Gastrocnemius medialis (tissue), 4 donors: Measurements from ENCODE around the gene CAPN8. TPM values are rescaled to one million over a fixed set of nuclear protein-coding genes. Genes with fewer than 3 reads are reported as not detected.

ENCODE experiments used
- ATAC-seq, 2 donors: fragments of 150-250 bp; one replicate each; pipeline ENCODE4 v1.9.1; 2016
- DNase-seq, 2 donors: peaks; one replicate each; pipeline ENCODE4 v3.0.0-alpha.2; 2019
- H3K27ac ChIP-seq, 4 donors: fragments of 200-600 bp; sonication (generic); 1 replicate in 1 of 4; 2 replicates in 3 of 4; pipeline ENCODE4 v1.5.1; 2016 to 2018; ENCODE audit warnings: mild to moderate bottlenecking in 2 of 4, moderate library complexity in 1 of 4
- H3K27me3 ChIP-seq, 3 donors: fragments of 200-600 bp; sonication (generic) in 2 of 3; 1 replicate in 1 of 3; 2 replicates in 2 of 3; pipeline versions ENCODE4 v1.5.1 to v1.6.0; 2016 to 2019; ENCODE audit warnings: mild to moderate bottlenecking in 1 of 3, moderate library complexity in 1 of 3
- H3K36me3 ChIP-seq, 2 donors: fragments of 200-600 bp; sonication (generic) in 1 of 2; one replicate each; pipeline ENCODE4 v1.5.1; 2017 to 2018
- H3K4me1 ChIP-seq, 2 donors: fragments of 200-600 bp; sonication (generic) in 1 of 2; one replicate each; pipeline ENCODE4 v1.5.1; 2016 to 2017; ENCODE audit warnings: mild to moderate bottlenecking in 2 of 2
- H3K4me3 ChIP-seq, 4 donors: fragments of 200-600 bp; sonication (generic) in 3 of 4; 1 replicate in 1 of 4; 2 replicates in 3 of 4; pipeline ENCODE4 v1.5.1; 2016 to 2019; ENCODE audit warnings: mild to moderate bottlenecking in 2 of 4
- H3K9me3 ChIP-seq, 3 donors: fragments of 200-600 bp; sonication (generic) in 2 of 3; 1 replicate in 1 of 3; 2 replicates in 2 of 3; pipeline ENCODE4 v1.5.1; 2016 to 2019
- CTCF ChIP-seq, 5 experiments: fragments of 450-650 bp in 3 of 5; fragments of 200-600 bp in 2 of 5; sonication (generic) in 2 of 5; IDR thresholded peaks in 4 of 5; conservative IDR thresholded peaks in 1 of 5; 1 replicate in 4 of 5; 2 replicates in 1 of 5; pipeline ENCODE4 v1.5.1; 2016 to 2019; ENCODE audit warnings: antibody characterized with exemption in 5 of 5, mild to moderate bottlenecking in 3 of 5, moderate library complexity in 3 of 5
- POLR2A ChIP-seq, 2 donors: fragments of 450-650 bp; IDR thresholded peaks; one replicate each; pipeline ENCODE4 v1.6.1; 2017; ENCODE audit warnings: antibody characterized with exemption in 2 of 2, mild to moderate bottlenecking in 2 of 2, moderate library complexity in 2 of 2
- in situ Hi-C, 4 donors: fragments of 200-750 bp; cut with MboI; loops; one replicate each; pipeline versions ENCODE4 v1.15.0 to v1.8.0; 2017; ENCODE audit warnings: low sequenced_read_pairs in 4 of 4
- intact Hi-C: fragments of 100-400 bp; cut with DNase I; formaldehyde crosslinking; loops from one replicate; pipeline ENCODE4 v1.15.1; 2023; ENCODE audit warnings: low total_unique reads
- total RNA-seq, 4 donors: library from RNA; depleted of rRNA; stranded (reverse); fragments of >200 nt; gene quantifications; one replicate each; pipeline versions ENCODE4 v1.1.0 to v1.2.3, GENCODE V29; 2016

CAPN8 gene
- total RNA-seq, 4 donors from 2014 or later = 0.46 to 0.85 TPM; not detected in 2

- Histone ChIP-seq H3K27ac (no peak overlapping the region), H3K27me3 (no peaks in the 10 kb centered on the region), H3K4me1 (no peaks in the 10 kb centered on the region), H3K36me3 (no peaks in the 10 kb centered on the region), H3K4me3 (no peak overlapping the region), H3K9me3 (no peaks in the 10 kb centered on the region)
- ATAC-seq (no peak), DNase-seq (no peak)
- TF ChIP-seq POLR2A (IDR thresholded peaks at IDR 0.05) (no peak), CTCF (IDR thresholded peaks at IDR 0.05 in 4 of 5, conservative IDR thresholded peaks at IDR 0.05 in 1 of 5) (no peak)
- intact Hi-C loops (no loop called here), in situ Hi-C loops (loop anchor here in 2 of 4 donors (10.0 kb wide), 1 partner anchor 545 kb away; no protein-coding TSS in a partner anchor)
Measured at GRCh38 chr1:223680188-223680587, 14.7 kb upstream of the CAPN8 start.

GRCh38 chr1:223678841-223679240 is 13.3 kb upstream of the CAPN8 start:
- ATAC-seq = no peak
- in situ Hi-C loops (no loop called here), intact Hi-C loops (no loop called here)
- DNase-seq = no peak
- no peak for TF ChIP-seq POLR2A (IDR thresholded peaks at IDR 0.05)
- no peak for TF ChIP-seq CTCF (IDR thresholded peaks at IDR 0.05 in 4 of 5, conservative IDR thresholded peaks at IDR 0.05 in 1 of 5)
- H3K36me3 ChIP-seq = no peaks in the 10 kb centered on the region
- no peaks in the 10 kb centered on the region for H3K27me3 ChIP-seq
- no peak overlapping the region for H3K4me3 ChIP-seq
- no peaks in the 10 kb centered on the region for H3K9me3 ChIP-seq
- H3K27ac ChIP-seq = no peak overlapping the region
- no peaks in the 10 kb centered on the region for H3K4me1 ChIP-seq

GRCh38 chr1:223674119-223674890 is 8.8 kb upstream of the CAPN8 start:
- intact Hi-C loops = no loop called here

GRCh38 chr1:223670458-223671159 is 5.1 kb upstream of the CAPN8 start:
- Histone ChIP-seq H3K27me3 (no peaks in the 10 kb centered on the region), H3K4me3 (no peak overlapping the region), H3K4me1 (peaks cover 0 to 5% of the 10 kb centered on the region in 2 donors), H3K36me3 (no peaks in the 10 kb centered on the region), H3K27ac (no peak overlapping the region), H3K9me3 (no peaks in the 10 kb centered on the region)
- TF ChIP-seq POLR2A (IDR thresholded peaks at IDR 0.05) (no peak), CTCF (IDR thresholded peaks at IDR 0.05 in 4 of 5, conservative IDR thresholded peaks at IDR 0.05 in 1 of 5) (peak in 3 of 5 experiments; percentile 41 to 47 (median 45))
- peak; percentile 60 to 74 for ATAC-seq
- intact Hi-C loops = loop anchor here (1.0 kb wide), 1 partner anchor 139 kb away; no protein-coding TSS in a partner anchor
- peak; percentile 9 to 25 for DNase-seq
- in situ Hi-C loops = no loop called here

More at GRCh38 chr1:223674119-223674890, 8.8 kb upstream of the CAPN8 start:
- no peak overlapping the region for H3K4me3 ChIP-seq
- TF ChIP-seq CTCF (IDR thresholded peaks at IDR 0.05 in 4 of 5, conservative IDR thresholded peaks at IDR 0.05 in 1 of 5) = no peak
- no peak overlapping the region for H3K27ac ChIP-seq
- H3K36me3 ChIP-seq = no peaks in the 10 kb centered on the region
- in situ Hi-C loops = no loop called here
- no peaks in the 10 kb centered on the region for H3K9me3 ChIP-seq
- DNase-seq (no peak), ATAC-seq (no peak)
- peaks cover 0 to 5% of the 10 kb centered on the region in 2 donors for H3K4me1 ChIP-seq
- no peaks in the 10 kb centered on the region for H3K27me3 ChIP-seq
